RKO (cell line): Measurements from ENCODE around the gene KRTAP5-11.
"Not testable (repeated sequence)": the region's sequence is repeated elsewhere in the genome, so short reads cannot be mapped to it uniquely, and the experiment has no call there.

Experiments
- DNase-seq: peaks from one replicate; pipeline ENCODE4 v3.0.0-alpha.2; 2016; ENCODE audit warnings: low spot score

KRTAP5-11 gene, protein sequence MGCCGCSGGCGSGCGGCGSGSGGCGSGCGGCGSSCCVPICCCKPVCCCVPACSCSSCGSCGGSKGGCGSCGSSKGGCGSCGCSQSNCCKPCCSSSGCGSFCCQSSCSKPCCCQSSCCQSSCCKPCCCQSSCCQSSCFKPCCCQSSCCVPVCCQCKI

DNA sequence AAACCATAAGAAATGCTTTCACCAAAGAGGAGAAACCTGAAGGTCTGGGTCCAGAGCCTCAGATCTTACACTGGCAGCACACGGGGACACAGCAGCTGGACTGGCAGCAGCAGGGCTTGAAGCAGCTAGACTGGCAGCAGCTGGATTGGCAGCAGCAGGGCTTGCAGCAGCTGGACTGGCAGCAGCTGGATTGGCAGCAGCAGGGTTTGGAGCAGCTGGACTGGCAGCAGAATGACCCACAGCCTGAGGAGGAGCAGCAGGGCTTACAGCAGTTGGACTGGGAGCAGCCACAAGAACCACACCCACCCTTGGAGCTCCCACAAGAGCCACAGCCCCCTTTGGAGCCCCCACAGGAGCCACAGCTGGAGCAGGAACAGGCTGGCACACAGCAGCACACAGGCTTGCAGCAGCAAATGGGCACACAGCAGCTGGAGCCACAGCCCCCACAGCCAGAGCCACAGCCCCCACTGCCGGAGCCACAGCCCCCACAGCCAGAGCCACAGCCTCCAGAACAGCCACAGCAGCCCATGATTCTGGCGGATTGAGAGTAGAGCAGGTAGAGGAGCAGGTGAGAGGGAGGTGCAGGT, at the start of gene KRTAP5-11:
Gene KRTAP5-11, minus strand, starts transcription at position 567 of the 587 bp plus-strand sequence. Its CDS starts 38 bp downstream, at position 529.
- DNase-seq = no peak

DNA sequence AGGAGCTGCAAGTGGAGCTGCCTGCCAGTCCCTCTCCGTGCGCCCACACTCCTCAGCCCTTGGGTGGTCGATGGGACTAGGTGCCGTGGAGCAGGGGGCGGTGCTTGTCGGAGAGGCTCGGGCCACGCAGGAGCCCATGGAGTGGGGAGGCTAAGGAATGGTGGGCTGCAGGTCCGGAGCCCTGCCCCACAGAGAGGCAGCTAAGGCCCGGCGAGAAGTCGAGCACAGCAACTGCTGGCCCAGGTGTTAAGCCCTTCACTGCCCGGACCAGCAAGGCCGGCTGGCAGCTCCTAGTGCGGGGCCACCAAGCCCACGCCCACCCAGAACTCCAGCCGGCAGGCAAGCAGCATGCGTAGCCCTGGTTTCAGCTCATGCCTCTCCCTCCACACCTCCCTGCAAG, 48.9 kb upstream of the KRTAP5-11 start:
- DNase-seq = not testable (repeated sequence)

DNA sequence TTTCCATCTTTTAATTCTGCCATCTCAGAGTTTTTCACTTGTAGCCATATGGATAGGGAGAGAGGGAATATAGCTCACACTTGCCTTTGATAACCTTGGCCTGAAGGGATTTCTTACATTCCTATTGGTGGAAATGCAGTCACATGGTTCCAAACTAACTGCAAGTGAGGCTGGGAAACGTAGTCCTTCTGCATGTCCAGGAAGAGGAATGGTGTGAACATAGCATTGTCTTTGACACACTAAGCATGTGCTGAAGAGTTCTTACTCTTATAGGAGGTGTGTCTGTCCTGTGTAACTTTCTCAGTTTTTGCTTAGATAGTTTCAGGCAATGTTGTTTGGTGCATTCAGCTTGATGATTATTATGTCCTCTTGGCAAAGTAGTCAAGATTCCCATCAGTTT, 47.4 kb upstream of the KRTAP5-11 start:
- DNase-seq = peak; percentile 29

DNA sequence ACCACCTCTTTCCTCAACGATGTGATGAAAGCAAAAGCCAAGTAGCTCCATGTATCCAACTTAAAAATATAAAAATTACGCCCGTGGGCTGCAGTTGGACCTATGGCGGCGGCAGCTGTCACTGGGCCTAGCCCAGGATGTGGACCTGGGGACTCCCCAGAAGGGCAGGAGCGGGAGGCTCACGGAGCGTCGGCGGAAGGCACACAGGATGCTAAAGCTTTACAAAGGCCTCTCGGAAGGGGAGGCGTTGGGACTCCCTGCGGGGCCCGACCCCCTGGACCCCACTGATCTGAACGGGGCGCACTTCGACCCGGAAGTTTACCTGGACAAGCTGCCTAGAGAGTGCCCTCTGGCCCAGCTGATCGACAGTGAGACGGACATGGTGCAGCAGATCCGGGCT, 46.3 kb upstream of the KRTAP5-11 start:
- DNase-seq = not testable (repeated sequence)

DNA sequence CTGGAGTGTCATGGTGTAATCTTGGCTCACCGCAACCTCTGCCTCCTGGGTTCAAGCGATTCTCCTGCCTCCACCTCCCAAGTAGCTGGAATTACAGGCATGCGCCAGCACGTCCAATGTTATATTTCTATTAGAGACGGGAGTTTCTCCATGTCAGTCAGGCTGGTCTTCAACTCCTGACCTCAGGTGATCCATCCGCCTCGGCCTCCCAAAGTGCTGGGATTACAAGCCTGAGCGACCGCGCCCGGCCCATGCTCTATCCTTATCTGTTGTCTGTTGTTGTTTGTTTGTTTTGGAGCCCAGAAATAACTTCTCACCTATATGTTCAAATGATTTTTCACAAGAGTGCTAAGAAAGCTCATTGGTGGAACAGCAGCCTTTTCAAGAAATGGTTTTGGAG, 40.6 kb upstream of the KRTAP5-11 start:
- not testable (repeated sequence) for DNase-seq

DNA sequence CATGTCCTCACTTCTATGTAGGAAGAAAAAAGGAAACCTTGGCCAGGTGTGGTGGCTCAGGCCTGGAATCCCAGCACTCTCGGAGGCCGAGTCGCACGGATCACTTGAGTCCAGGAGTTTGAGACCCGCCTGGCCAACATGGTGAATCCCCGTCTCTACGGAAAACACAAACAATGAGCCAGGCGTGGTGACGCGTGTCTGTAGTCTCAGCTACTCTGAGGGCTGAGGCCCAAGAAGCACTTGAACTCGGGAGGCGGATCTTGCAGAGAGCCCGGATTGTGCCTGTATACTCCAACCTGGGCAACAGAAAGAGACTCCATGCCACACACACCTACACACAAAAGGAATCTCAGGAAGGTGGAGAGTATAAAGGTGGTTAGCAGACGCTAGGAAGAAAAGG, 39.9 kb upstream of the KRTAP5-11 start:
- DNase-seq = not testable (repeated sequence)

DNA sequence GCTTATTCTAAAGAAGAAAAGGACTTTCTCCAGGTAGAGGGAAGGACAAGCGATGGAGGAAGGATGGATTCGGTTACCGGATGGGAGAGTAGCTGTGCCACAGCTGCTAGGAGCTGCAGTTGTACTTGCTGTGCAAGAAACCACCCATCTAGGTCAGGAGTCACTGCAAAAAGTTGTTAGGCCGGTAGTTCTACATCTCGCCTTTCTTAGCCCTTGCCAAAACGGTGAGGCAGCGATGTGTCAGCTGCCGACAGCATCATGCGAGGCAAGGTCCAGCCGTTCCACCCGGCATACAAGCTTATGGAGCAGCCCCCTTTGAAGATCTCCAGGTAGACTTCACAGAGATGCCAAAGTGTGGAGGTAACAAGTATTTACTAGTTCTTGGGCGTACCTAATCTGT, 32.3 kb upstream of the KRTAP5-11 start:
- DNase-seq = peak; percentile 19

DNA sequence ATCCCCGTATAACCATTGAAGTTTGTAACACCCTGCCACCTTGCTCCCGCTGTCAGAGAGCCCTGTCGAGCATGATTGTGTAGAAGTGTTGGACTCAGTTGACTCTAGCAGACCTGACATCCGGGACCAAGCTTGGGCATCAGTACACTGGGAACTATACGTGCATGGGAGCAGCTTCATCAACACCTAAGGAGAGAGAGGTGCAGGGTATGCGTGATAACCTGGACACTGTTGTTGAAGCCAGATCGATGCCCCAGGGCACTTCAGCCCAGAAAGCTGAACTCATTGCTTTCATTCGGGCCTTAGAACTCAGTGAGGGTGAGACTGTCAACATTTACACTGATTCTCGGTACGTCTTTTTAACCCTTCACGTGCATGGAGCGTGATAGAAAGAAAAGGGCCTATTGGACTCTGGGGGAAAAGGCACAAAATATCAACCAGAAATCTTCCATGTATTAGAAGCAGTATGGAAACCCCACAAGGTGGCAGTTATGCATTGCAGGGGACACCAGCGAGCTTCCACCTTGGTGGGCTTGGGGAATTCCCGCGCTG, 31.8 kb upstream of the KRTAP5-11 start:
- not testable (repeated sequence) for DNase-seq

DNA sequence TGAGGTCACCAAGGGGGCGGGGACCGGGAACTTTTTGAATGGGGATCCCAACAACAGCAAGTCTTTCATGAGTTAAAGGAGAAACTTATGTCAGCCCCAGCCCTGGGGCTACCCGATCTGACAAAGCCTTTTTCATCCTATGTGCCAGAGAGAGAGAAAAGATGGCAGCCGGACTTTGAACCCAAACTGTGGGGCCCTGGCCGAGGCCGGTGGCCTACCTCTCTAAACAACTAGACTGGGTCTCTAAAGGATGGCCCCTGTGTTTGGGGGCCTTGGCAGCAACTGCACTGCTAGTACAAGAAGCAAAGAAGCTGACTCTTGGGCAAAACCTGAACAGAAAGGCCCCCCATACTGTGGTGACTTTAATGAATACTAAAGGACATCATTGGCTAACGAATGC, 31.3 kb upstream of the KRTAP5-11 start:
- not testable (repeated sequence) for DNase-seq

DNA sequence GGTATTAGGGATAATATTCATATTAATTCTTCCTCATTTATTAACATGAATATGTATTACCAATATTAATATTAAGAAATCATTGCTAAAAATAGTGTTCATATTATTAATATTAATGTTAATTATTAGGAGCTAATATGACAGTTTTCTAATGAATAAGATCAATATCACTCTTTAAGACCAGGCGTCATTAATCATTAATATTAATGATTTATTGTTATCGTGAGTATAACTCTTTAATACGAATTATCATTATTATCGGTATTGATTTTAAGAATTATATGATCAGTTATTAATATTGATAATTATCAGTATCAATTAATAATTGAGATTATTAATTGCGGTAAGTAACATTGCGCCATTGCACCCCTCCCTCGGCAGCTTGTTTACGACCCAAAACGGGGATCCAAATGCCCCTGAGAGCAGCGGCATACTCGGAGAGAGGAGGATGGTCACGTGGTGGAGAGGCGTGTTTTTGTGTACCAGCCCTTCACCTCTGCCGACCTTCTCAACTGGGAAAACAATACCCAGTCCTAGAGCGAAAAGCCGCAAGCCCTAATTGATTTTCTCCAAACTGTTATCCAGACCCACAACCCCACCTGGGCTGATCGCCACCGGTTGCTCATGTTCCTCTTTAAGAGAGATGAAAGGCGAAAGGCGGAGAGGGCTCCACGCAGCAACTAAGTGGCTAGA, 28.7 kb upstream of the KRTAP5-11 start:
- not testable (repeated sequence) for DNase-seq

DNA sequence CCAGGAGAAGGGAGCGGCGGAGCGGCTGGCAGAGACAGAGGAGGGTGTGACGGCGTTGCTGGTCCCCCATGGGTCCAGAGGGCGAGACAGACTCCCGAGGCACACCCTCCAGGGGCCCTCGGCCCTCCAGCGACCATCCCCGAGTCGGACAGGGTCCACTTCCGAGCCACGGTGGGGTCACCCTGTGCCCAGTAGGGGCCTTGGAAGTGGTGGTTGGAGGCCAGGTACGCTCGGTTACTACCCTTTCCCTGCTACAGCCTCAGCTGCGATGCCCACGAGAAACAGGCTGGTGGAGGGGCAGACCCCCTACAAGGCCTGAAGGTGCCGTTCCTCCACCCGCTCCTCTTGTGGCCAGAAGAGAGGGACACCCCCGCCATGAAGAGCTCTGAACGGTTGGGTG, 25.6 kb upstream of the KRTAP5-11 start:
- DNase-seq = not testable (repeated sequence)

DNA sequence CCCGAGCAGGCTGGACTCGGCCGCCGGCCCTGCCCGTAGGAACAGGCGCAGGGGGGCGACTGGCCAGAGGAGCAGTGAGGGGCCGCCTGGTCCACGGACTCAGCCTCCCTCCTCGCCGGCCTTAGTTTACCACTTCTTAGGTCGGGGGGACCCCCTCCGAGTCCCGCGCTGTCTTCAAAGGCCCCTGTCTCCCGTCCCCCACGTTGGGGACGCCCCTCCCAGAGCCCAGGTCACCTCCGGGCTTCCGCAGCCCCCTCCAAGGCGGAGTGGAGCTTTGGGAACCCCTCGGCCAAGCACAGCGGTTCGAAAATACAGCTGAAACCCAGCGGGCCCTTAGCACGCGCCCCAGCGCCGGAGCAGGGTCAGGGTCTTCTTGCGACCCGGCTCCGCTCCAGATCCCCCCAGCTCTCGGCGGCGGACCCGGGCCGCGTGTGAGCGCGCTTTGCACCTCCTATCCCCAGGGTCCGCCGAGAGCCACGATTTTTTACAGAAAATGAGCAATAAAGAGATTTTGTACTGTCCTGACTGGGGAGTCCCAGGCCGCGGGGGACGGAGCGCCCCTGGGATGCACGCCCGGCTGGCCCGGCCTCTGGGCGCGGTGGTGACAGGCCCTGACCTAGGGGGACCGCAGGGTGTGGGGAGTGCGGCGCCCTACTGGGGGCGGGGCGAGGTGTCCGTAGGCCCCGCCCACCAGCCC, 25.0 kb upstream of the KRTAP5-11 start:
- not testable (repeated sequence) for DNase-seq

DNA sequence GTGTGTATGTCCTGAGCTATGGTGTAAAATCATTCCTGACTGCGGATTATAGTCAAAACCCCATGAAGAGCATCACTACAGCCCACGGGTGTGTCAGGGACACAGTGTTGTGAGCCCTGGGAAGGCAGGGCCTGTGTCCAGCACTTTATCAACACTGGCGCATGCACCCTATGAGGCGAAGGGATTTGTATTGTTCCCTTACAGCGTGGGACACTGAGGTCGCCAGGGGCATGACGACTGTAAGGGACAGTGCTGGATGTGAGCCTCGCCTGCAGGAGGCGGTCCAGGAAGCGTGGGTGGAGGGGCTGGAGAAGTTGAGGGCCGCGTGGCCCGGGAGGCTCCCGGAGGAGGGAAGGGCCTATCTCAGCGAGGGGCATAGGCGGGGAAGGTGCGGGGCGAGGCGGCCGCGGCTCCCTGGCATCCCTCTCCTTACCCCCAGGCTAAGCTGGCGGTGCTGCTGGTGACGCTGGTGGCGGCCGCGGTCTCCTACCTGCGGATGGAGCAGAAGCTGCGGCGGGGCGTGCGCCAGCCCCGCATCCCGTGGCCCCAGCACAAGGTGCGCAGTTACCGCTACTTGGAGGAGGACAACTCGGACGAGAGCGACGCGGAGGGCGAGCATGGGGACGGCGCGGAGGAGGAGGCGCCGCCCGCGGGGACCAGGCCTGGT, 24.3 kb upstream of the KRTAP5-11 start:
- DNase-seq = not testable (repeated sequence)

DNA sequence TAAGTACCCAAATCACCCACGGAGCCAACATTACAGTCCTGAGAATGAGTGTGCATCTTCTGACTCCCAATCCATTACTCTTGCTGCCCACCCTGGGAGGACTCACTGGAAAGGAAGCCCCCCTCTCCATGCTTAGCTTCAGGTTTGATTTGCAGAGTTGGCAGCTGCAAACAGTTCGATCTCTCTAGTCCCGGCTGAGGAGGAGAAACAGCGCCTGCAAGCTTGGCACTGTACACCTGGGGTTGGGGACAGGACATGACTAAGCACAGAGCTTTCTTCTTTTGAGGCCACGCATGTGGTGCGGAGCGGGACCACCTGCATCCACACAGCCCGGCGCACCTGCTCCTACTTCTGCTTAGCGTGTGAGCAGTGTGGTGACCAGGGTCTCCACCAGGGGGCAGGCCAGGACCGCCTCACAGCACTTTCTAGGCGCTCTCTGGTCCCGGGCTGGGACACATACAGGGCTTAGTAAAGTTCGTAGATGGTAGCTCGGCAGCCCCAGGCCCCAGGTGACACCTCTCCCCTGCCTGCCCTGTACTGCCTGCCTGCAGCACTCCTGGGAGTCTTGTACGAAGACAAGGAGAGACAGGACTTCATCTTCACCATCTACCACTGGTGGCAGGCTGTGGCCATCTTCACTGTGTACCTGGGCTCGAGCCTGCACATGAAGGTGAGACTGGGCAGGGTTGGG, 22.3 kb upstream of the KRTAP5-11 start:
- not testable (repeated sequence) for DNase-seq

DNA sequence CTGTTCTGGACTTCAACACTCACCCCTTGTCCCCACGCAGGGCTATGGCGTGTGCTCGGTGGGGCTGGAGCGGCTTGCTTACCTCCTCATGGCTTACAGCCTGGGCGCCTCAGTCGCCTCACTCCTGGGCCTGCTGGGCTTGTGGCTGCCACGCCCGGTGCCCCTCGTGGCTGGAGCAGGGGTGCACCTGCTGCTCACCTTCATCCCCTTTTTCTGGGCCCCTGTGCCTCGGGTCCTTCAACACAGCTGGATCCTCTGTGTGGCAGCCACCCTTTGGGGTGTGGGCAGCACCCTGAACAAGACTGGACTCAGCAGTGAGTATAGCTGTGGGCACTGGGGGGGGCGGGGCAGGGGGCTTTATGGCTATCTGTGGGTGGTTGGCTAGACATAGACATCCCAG, 20.5 kb upstream of the KRTAP5-11 start:
- not testable (repeated sequence) for DNase-seq

DNA sequence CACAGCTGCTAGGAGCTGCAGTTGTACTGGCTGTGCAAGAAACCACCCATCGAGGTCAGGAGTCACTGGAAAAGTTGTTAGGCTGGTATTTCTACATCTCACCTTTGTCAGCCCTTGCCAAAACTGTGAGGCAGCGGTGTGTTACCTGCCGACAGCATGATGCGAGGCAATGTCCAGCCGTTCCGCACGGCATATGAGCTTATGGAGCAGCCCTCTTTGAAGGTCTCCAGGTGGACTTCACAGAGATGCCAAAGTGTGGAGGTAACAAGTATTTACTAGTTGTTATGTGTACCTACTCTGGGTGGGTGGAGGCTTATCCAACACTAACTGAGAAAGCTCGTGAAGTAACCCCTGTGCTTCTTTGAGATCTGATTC, 6.9 kb upstream of the KRTAP5-11 start:
- not testable (repeated sequence) for DNase-seq

DNA sequence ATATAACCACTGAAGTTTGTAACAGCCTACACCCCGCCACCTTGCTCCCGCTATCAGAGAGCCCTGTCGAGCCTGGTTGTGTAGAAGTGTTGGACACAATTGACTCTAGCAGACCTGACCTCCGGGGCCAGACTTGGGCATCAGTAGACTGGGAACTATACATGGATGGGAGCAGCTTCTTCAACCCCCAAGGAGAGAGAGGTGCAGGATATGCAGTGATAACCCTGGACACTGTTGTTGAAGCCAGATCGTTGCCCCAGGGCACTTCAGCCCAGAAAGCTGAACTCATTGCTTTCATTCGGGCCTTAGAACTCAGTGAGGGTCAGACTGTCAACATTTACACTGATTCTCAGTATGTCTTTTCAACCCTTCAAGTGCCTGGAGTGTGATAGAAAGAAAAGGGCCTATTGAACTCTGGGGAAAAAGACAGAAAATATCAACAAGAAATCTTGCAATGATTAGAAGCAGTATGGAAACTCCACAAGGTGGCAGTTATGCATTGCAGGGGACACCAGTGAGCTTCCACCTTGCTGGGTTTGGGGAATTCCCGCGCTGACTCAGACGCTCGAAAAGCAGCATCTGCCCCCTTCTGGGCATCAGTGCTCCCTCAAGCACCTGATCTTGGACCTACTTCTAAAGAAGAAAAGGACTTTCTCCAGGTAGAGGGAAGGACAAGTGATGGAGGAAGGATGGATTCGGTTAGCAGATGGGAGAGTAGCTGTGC, 6.3 kb upstream of the KRTAP5-11 start:
- DNase-seq = not testable (repeated sequence)

DNA sequence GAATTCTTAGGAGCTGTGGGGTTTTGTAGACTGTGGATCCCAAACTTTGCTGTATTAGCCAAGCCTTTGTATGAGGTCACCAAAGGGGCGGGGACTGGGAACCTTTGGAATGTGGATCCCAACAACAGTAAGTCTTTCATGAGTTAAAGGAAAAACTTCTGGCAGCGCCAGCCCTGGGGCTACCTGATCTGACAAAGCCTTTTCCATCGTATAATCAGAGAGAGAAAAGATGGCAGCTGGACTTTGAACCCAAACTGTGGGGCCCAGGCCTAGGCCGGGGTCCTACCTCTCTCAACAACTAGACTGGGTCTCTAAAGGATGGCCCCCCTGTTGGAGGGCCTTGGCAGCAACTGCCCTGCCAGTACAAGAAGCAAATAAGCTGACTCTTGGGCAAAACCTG, 5.6 kb upstream of the KRTAP5-11 start:
- not testable (repeated sequence) for DNase-seq

DNA sequence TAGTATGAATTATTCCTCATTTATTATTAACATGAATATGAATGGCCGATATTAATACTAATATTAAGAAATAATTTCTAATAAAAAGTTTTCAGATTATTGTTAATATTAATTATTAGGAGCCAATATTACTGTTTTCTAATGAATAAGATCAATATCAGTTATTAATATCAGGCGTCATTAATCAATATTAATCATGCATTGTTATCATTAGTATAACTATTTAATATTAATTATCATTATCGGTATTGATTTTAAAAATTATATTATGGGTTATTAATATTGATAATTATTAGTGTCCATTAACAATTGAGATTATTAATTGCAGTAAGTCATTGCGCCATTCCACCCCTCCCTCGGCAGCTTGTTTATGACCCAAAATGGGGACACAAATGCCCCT, 3.0 kb upstream of the KRTAP5-11 start:
- DNase-seq = not testable (repeated sequence)

DNA sequence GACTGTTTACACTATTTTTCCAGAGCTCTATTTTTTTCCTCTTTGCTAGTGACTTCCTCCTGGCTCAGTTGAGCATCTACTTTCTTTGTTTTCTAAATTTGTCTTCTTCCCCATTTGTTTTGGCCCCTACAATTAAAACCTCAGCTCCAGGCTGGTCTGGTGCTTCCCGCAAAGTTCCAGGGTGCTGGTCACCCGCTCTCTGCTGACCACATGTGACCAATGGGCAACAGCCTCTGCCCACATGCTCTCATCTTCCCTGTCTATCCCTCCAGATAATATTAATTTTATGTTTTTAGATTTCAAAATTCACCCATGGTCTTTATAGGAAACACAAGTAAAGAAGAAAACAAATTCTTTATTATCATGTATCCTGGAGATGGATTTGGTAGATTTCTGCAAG, 294 bp upstream of the KRTAP5-11 start:
- not testable (repeated sequence) for DNase-seq

DNA sequence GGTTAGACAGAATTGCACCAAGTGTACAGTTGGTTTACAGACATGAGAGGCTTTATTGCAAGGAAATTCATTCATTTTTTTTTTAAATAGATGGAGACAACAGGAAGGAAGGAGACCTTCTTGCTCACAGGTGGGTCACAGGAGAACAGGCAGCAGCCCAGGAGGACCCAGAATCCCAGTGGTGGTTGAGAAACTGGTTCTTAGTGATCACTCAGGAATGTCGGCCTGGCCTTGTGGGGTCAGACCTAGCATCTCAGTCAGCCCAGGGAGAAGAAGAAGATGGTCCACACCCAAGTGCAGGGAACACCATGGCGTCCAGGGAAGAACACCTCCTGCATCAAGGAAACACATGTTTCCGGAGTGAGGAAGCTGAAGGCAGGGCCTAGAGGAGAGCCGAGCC, 849 bp downstream of the KRTAP5-11 start:
- no peak for DNase-seq
